ENCODE measurements around the gene NAT10. TPM values are rescaled to one million over a fixed set of nuclear protein-coding genes. Genes with fewer than 3 reads are reported as not detected.

The NAT10 gene
- total RNA-seq, 1 donor, result 20.6 TPM

- DNase-seq (ENCODE audit: insufficient read length, low spot score, missing footprints), result no peak
- peaks cover 82% of the 10 kb centered on the region for H3K36me3 ChIP-seq (ENCODE audit: insufficient read depth, low read length)
- H3K79me2 ChIP-seq (ENCODE audit: insufficient read depth, low read length), result no peaks in the 10 kb centered on the region
- H3K9me3 ChIP-seq (ENCODE audit: low read depth, low read length), result no peaks in the 10 kb centered on the region
- no peak overlapping the region for H3K4me2 ChIP-seq (ENCODE audit: insufficient read depth, low read length)
- no peak overlapping the region for H2AFZ ChIP-seq (ENCODE audit: low read length)
- no peak overlapping the region for H3K4me3 ChIP-seq (ENCODE audit: insufficient read depth, low read length)
- H3K27me3 ChIP-seq (ENCODE audit: insufficient read depth, low read length), result no peaks in the 10 kb centered on the region
- no peak overlapping the region for H3K27ac ChIP-seq (ENCODE audit: low read depth, low read length)
- H4K20me1 ChIP-seq (ENCODE audit: insufficient read depth, low read length), result peaks cover 3% of the 10 kb centered on the region
- no peaks in the 10 kb centered on the region for H3K4me1 ChIP-seq (ENCODE audit: insufficient read depth, low read length)
- TF ChIP-seq, protein P1, sequence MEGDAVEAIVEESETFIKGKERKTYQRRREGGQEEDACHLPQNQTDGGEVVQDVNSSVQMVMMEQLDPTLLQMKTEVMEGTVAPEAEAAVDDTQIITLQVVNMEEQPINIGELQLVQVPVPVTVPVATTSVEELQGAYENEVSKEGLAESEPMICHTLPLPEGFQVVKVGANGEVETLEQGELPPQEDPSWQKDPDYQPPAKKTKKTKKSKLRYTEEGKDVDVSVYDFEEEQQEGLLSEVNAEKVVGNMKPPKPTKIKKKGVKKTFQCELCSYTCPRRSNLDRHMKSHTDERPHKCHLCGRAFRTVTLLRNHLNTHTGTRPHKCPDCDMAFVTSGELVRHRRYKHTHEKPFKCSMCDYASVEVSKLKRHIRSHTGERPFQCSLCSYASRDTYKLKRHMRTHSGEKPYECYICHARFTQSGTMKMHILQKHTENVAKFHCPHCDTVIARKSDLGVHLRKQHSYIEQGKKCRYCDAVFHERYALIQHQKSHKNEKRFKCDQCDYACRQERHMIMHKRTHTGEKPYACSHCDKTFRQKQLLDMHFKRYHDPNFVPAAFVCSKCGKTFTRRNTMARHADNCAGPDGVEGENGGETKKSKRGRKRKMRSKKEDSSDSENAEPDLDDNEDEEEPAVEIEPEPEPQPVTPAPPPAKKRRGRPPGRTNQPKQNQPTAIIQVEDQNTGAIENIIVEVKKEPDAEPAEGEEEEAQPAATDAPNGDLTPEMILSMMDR (IDR thresholded peaks at IDR 0.05; ENCODE audit: extremely low read depth, low read depth, low read length), result no peak
These were observed 30.0 kb downstream of the NAT10 start for GRCh38 chr11:34135439-34135838.

GRCh38 chr11:34136420-34136819 is 31.0 kb downstream of the NAT10 start:
- no peak overlapping the region for H3K27ac ChIP-seq (ENCODE audit: low read depth, low read length)
- H3K9me3 ChIP-seq (ENCODE audit: low read depth, low read length), result no peaks in the 10 kb centered on the region
- H3K4me1 ChIP-seq (ENCODE audit: insufficient read depth, low read length), result no peaks in the 10 kb centered on the region
- H3K27me3 ChIP-seq (ENCODE audit: insufficient read depth, low read length), result no peaks in the 10 kb centered on the region
- H3K36me3 ChIP-seq (ENCODE audit: insufficient read depth, low read length), result peaks cover 85% of the 10 kb centered on the region
- TF ChIP-seq, protein P1 (IDR thresholded peaks at IDR 0.05; ENCODE audit: extremely low read depth, low read depth, low read length), result no peak
- H2AFZ ChIP-seq (ENCODE audit: low read length), result no peak overlapping the region
- no peaks in the 10 kb centered on the region for H3K79me2 ChIP-seq (ENCODE audit: insufficient read depth, low read length)
- H4K20me1 ChIP-seq (ENCODE audit: insufficient read depth, low read length), result peaks cover 3% of the 10 kb centered on the region
- DNase-seq (ENCODE audit: insufficient read length, low spot score, missing footprints), result no peak
- no peak overlapping the region for H3K4me2 ChIP-seq (ENCODE audit: insufficient read depth, low read length)
- no peak overlapping the region for H3K4me3 ChIP-seq (ENCODE audit: insufficient read depth, low read length)

DNA sequence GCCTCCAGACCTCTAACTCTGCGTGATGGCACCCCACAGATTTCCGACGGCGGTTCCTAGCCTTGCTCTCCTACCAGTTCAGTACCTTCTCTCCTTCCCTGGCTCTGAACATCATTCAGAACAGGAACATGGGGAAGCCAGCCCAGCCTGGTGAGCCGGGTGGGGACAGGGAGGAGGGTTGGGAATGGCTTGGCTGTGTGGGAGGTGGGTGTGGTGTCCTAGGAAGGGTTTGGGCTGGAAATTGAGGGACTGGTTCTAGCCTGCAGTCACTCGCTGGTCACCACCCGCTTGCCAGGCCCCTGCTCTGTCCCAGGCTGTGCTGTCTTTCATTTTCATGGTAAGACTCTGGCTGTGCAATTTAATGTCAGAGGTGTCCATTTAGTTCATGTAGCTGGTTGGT is 33.9 kb downstream of the NAT10 start:
- no peak overlapping the region for H3K27ac ChIP-seq (ENCODE audit: low read depth, low read length)
- H3K36me3 ChIP-seq (ENCODE audit: insufficient read depth, low read length), result peaks cover 92% of the 10 kb centered on the region
- H4K20me1 ChIP-seq (ENCODE audit: insufficient read depth, low read length), result peaks cover 3% of the 10 kb centered on the region
- H2AFZ ChIP-seq (ENCODE audit: low read length), result no peak overlapping the region
- no peak overlapping the region for H3K4me2 ChIP-seq (ENCODE audit: insufficient read depth, low read length)
- H3K4me3 ChIP-seq (ENCODE audit: insufficient read depth, low read length), result no peak overlapping the region
- no peaks in the 10 kb centered on the region for H3K27me3 ChIP-seq (ENCODE audit: insufficient read depth, low read length)
- no peaks in the 10 kb centered on the region for H3K79me2 ChIP-seq (ENCODE audit: insufficient read depth, low read length)
- no peaks in the 10 kb centered on the region for H3K9me3 ChIP-seq (ENCODE audit: low read depth, low read length)
- no peaks in the 10 kb centered on the region for H3K4me1 ChIP-seq (ENCODE audit: insufficient read depth, low read length)
- no peak for DNase-seq (ENCODE audit: insufficient read length, low spot score, missing footprints)
- TF ChIP-seq, protein P1 (IDR thresholded peaks at IDR 0.05; ENCODE audit: extremely low read depth, low read depth, low read length), result no peak

DNA sequence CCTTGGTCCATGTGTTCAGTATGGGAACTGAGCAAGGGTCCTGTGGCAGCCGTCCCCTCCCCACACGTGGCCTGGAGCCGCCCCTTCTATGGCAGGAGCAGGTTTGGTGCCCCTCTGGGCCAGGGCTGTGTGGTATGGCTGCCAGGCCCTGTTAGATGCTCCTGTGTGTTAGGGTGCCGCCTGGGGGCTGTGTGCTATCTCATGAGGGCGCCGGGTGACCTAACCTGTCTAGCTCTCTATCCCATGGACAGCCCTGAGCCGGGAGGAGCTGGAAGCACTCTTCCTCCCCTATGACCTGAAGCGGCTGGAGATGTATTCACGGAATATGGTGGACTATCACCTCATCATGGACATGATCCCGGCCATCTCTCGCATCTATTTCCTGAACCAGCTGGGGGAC is 34.7 kb downstream of the NAT10 start:
- Histone ChIP-seq H4K20me1 (ENCODE audit: insufficient read depth, low read length) (peaks cover 3% of the 10 kb centered on the region), H3K4me1 (ENCODE audit: insufficient read depth, low read length) (no peaks in the 10 kb centered on the region), H2AFZ (ENCODE audit: low read length) (no peak overlapping the region), H3K27me3 (ENCODE audit: insufficient read depth, low read length) (no peaks in the 10 kb centered on the region), H3K9me3 (ENCODE audit: low read depth, low read length) (no peaks in the 10 kb centered on the region), H3K36me3 (ENCODE audit: insufficient read depth, low read length) (peaks cover 92% of the 10 kb centered on the region), H3K27ac (ENCODE audit: low read depth, low read length) (no peak overlapping the region), H3K4me2 (ENCODE audit: insufficient read depth, low read length) (no peak overlapping the region), H3K4me3 (ENCODE audit: insufficient read depth, low read length) (no peak overlapping the region), H3K79me2 (ENCODE audit: insufficient read depth, low read length) (no peaks in the 10 kb centered on the region)
- DNase-seq (ENCODE audit: insufficient read length, low spot score, missing footprints), result no peak
- TF ChIP-seq, protein P1 (IDR thresholded peaks at IDR 0.05; ENCODE audit: extremely low read depth, low read depth, low read length), result no peak

All from osteoblast (primary cell).